ENCODE data around the gene TPK1.

TPK1 gene

DNA sequence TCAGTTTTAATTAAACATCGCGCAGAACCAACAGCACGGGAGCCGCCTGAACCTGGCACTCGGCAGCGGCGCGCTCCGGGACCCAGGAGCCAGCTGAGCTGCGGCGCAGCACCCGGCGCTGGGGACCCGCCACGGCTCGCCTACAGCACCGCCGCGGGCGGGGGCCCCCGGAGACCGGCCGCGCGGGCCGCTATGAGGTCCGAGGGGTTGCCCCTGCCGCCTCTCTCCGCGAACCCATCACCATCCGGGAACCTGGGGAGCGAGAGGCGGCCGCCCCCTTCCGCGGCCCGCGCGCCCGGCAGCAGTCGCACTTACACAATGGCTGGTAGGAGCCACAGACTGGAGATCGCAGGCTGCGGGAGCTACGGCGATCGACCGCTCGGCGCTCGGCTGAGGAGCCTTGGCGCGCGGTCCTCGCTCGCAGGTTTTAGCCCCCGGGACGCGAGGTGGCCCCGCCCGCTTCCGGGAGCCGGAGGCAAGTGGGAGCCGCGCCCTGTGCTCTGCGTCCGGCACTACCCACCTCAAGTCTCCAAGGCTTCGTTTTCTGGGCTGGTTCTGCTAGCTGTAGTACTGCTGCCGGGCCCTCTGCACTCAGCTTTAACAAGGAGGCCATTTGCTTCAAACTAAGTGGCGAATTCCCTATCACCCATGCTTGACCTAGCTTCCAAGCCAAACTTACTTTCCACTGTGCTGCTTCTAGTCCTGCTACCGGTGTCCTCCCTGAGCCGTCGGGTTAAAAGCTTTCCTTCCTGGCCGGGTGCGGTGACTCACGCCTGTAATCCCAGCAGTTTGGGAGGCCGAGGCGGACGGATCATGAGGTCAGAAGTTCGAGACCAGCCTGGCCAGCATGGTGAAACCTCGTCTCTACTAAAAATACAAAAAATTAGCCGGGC, at the start of gene TPK1 (continued):
- peak; percentile 69; the same call in 1 of the 2 replicates for TF ChIP-seq ZNF610 (tag by site-specific recombination; IDR thresholded peaks at IDR 0.05; ENCODE audit: borderline replicate concordance)
- no peak for TF ChIP-seq ZNF677 (tag by site-specific recombination; IDR thresholded peaks at IDR 0.05)
- peak; percentile 70 for TF ChIP-seq SP7 (tag by site-specific recombination; IDR thresholded peaks at IDR 0.05)
- no peak for TF ChIP-seq ZNF530 (tag by site-specific recombination; IDR thresholded peaks at IDR 0.05; ENCODE audit: low read depth)
- no peak for TF ChIP-seq ZNF791 (tag by site-specific recombination; IDR thresholded peaks at IDR 0.05)
- TF ChIP-seq, protein P1, sequence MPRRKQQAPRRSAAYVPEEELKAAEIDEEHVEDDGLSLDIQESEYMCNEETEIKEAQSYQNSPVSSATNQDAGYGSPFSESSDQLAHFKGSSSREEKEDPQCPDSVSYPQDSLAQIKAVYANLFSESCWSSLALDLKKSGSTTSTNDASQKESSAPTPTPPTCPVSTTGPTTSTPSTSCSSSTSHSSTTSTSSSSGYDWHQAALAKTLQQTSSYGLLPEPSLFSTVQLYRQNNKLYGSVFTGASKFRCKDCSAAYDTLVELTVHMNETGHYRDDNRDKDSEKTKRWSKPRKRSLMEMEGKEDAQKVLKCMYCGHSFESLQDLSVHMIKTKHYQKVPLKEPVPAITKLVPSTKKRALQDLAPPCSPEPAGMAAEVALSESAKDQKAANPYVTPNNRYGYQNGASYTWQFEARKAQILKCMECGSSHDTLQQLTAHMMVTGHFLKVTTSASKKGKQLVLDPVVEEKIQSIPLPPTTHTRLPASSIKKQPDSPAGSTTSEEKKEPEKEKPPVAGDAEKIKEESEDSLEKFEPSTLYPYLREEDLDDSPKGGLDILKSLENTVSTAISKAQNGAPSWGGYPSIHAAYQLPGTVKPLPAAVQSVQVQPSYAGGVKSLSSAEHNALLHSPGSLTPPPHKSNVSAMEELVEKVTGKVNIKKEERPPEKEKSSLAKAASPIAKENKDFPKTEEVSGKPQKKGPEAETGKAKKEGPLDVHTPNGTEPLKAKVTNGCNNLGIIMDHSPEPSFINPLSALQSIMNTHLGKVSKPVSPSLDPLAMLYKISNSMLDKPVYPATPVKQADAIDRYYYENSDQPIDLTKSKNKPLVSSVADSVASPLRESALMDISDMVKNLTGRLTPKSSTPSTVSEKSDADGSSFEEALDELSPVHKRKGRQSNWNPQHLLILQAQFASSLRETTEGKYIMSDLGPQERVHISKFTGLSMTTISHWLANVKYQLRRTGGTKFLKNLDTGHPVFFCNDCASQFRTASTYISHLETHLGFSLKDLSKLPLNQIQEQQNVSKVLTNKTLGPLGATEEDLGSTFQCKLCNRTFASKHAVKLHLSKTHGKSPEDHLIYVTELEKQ (tag by site-specific recombination; IDR thresholded peaks at IDR 0.05; ENCODE audit: borderline replicate concordance), result no peak
- TF ChIP-seq BCL6B (tag by site-specific recombination; IDR thresholded peaks at IDR 0.05), result no peak
- TF ChIP-seq ZNF843 (tag by site-specific recombination; IDR thresholded peaks at IDR 0.05), result 0 out of 2 replicates have a peak, but pooled peaks have one; percentile 13
- TF ChIP-seq ZNF16 (tag by site-specific recombination; IDR thresholded peaks at IDR 0.05; ENCODE audit: low read depth), result no peak
- TF ChIP-seq SP2 (tag by site-specific recombination; IDR thresholded peaks at IDR 0.05), result peak; percentile 57
- no peak for TF ChIP-seq ZNF132 (tag by site-specific recombination; IDR thresholded peaks at IDR 0.05; ENCODE audit: borderline replicate concordance)
- peak; percentile 68 for TF ChIP-seq ZNF600 (tag by site-specific recombination; IDR thresholded peaks at IDR 0.05)
- TF ChIP-seq ZNF510 (tag by site-specific recombination; IDR thresholded peaks at IDR 0.05; ENCODE audit: insufficient replicate concordance), result no peak
- TF ChIP-seq ZNF426 (tag by site-specific recombination; IDR thresholded peaks at IDR 0.05), result no peak
- peak; percentile 24; the same call in 1 of the 2 replicates for TF ChIP-seq ZNF394 (tag by site-specific recombination; IDR thresholded peaks at IDR 0.05; ENCODE audit: borderline replicate concordance)
- peak; percentile 97 for TF ChIP-seq ZBTB17 (tag by site-specific recombination; IDR thresholded peaks at IDR 0.05)
- TF ChIP-seq, protein P2, sequence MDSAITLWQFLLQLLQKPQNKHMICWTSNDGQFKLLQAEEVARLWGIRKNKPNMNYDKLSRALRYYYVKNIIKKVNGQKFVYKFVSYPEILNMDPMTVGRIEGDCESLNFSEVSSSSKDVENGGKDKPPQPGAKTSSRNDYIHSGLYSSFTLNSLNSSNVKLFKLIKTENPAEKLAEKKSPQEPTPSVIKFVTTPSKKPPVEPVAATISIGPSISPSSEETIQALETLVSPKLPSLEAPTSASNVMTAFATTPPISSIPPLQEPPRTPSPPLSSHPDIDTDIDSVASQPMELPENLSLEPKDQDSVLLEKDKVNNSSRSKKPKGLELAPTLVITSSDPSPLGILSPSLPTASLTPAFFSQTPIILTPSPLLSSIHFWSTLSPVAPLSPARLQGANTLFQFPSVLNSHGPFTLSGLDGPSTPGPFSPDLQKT (IDR thresholded peaks at IDR 0.05; ENCODE audit: borderline replicate concordance, low read depth, low read length), result peak; percentile 68; the same call in 1 of the 2 replicates
- peak; percentile 49; the same call in 1 of the 2 replicates for TF ChIP-seq ZNF184 (tag by site-specific recombination; IDR thresholded peaks at IDR 0.05)
- no peak for TF ChIP-seq ZNF555 (tag by site-specific recombination; conservative IDR thresholded peaks at IDR 0.05)
- TF ChIP-seq ZNF292 (tag by site-specific recombination; IDR thresholded peaks at IDR 0.05; ENCODE audit: borderline replicate concordance, low read depth), result no peak
- peak; percentile 89 for TF ChIP-seq ZBTB8A (tag by site-specific recombination; IDR thresholded peaks at IDR 0.05)
- peak; percentile 20; the same call in 1 of the 2 replicates for TF ChIP-seq ZBTB20 (tag by site-specific recombination; IDR thresholded peaks at IDR 0.05)
- TF ChIP-seq, protein P3, sequence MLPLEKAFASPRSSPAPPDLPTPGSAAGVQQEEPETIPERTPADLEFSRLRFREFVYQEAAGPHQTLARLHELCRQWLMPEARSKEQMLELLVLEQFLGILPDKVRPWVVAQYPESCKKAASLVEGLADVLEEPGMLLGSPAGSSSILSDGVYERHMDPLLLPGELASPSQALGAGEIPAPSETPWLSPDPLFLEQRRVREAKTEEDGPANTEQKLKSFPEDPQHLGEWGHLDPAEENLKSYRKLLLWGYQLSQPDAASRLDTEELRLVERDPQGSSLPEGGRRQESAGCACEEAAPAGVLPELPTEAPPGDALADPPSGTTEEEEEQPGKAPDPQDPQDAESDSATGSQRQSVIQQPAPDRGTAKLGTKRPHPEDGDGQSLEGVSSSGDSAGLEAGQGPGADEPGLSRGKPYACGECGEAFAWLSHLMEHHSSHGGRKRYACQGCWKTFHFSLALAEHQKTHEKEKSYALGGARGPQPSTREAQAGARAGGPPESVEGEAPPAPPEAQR (tag by site-specific recombination; IDR thresholded peaks at IDR 0.05), result no peak
- TF ChIP-seq ZNF473 (tag by site-specific recombination; IDR thresholded peaks at IDR 0.05), result no peak
- peak; percentile 47; the same call in 1 of the 2 replicates for TF ChIP-seq ZFP37 (tag by site-specific recombination; IDR thresholded peaks at IDR 0.05)
- no peak for TF ChIP-seq ZNF433 (tag by site-specific recombination; IDR thresholded peaks at IDR 0.05; ENCODE audit: low read depth)
- TF ChIP-seq ZNF366 (tag by site-specific recombination; conservative IDR thresholded peaks at IDR 0.05), result no peak
- TF ChIP-seq ZNF202 (tag by site-specific recombination; IDR thresholded peaks at IDR 0.05; ENCODE audit: borderline replicate concordance), result no peak
- no peak for TF ChIP-seq ZNF174 (tag by site-specific recombination; IDR thresholded peaks at IDR 0.05)
- no peak for TF ChIP-seq ZFP3 (tag by site-specific recombination; IDR thresholded peaks at IDR 0.05; ENCODE audit: low read depth)
- no peak for TF ChIP-seq SCRT2 (tag by site-specific recombination; IDR thresholded peaks at IDR 0.05)
- TF ChIP-seq ZNF580 (tag by site-specific recombination; IDR thresholded peaks at IDR 0.05), result 0 out of 2 replicates have a peak, but pooled peaks have one; percentile 27

Measured in HEK293 (cell line).